ENCODE results near the gene PCSK4.

GRCh38 chr19:1470055-1470304 is 20.2 kb downstream of the PCSK4 start:
- no peak for TF ChIP-seq EZH2 (IDR thresholded peaks at IDR 0.05)
- no peak for TF ChIP-seq POLR2A (IDR thresholded peaks at IDR 0.05; ENCODE audit: borderline replicate concordance, extremely low read depth, insufficient read depth, insufficient read length)
- TF ChIP-seq CTCF (IDR thresholded peaks at IDR 0.05 in 2 of 3, conservative IDR thresholded peaks at IDR 0.05 in 1 of 3; ENCODE audit: borderline replicate concordance in 1 of 3, insufficient read depth in 1 of 3, low read depth in 2 of 3, low read length in 2 of 3): no peak
- no peak for TF ChIP-seq ZBTB33 (IDR thresholded peaks at IDR 0.05; ENCODE audit: extremely low read depth, insufficient replicate concordance, low read length)
- TF ChIP-seq POLR2AphosphoS5 (IDR thresholded peaks at IDR 0.05; ENCODE audit: low read depth, low read length): no peak
- TF ChIP-seq ZNF274 (IDR thresholded peaks at IDR 0.05; ENCODE audit: low read depth, low read length): no peak
- TF ChIP-seq ATF3 (IDR thresholded peaks at IDR 0.05): no peak
- TF ChIP-seq ELF1 (IDR thresholded peaks at IDR 0.05; ENCODE audit: borderline replicate concordance, low read depth): no peak
- TF ChIP-seq YY1 (IDR thresholded peaks at IDR 0.05; ENCODE audit: extremely low read depth, insufficient replicate concordance, low read depth, low read length): no peak
- TF ChIP-seq SP1 (IDR thresholded peaks at IDR 0.05; ENCODE audit: low read depth): no peak
- no peak for TF ChIP-seq CEBPB (IDR thresholded peaks at IDR 0.05; ENCODE audit: low read depth)
- TF ChIP-seq MAX (IDR thresholded peaks at IDR 0.05): no peak
- TF ChIP-seq EGR1 (IDR thresholded peaks at IDR 0.05; ENCODE audit: low read depth): no peak
- no peak for TF ChIP-seq CBX3 (IDR thresholded peaks at IDR 0.05; ENCODE audit: low read depth)
